ENCODE results near the gene ALDH1L1.
A peak's percentile ranks its signal among the peaks of the same experiment; 100 is the strongest.

Gene ALDH1L1

DNA sequence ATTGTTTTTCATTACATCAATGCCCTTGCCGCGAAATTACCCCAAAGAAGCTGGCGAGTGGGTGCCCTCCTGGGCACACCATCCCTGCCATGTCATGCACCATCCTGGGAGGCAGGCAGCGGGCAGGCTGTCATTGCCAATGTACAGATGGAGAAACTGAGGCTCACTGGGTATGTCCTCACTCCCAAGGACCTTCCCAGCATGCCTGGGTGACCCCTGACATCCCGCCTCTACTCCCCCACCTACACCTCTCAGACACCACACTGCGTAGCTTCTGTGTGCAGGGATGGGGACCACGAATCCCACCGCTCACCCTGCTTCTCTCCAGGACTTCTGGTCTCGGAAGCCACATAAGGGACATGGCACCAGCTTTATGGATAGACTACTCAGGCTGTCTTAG is 55.5 kb downstream of the ALDH1L1 start:
- H3K4me1 ChIP-seq, result no peaks in the 10 kb centered on the region
- no peaks in the 10 kb centered on the region for H3K27me3 ChIP-seq
- no peak for DNase-seq
- H3K9me3 ChIP-seq, result no peaks in the 10 kb centered on the region
- H3K36me3 ChIP-seq, result no peaks in the 10 kb centered on the region
- TF ChIP-seq, protein P1, sequence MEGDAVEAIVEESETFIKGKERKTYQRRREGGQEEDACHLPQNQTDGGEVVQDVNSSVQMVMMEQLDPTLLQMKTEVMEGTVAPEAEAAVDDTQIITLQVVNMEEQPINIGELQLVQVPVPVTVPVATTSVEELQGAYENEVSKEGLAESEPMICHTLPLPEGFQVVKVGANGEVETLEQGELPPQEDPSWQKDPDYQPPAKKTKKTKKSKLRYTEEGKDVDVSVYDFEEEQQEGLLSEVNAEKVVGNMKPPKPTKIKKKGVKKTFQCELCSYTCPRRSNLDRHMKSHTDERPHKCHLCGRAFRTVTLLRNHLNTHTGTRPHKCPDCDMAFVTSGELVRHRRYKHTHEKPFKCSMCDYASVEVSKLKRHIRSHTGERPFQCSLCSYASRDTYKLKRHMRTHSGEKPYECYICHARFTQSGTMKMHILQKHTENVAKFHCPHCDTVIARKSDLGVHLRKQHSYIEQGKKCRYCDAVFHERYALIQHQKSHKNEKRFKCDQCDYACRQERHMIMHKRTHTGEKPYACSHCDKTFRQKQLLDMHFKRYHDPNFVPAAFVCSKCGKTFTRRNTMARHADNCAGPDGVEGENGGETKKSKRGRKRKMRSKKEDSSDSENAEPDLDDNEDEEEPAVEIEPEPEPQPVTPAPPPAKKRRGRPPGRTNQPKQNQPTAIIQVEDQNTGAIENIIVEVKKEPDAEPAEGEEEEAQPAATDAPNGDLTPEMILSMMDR (IDR thresholded peaks at IDR 0.05; ENCODE audit: low read depth, low read length), result no peak
- no peak overlapping the region for H3K4me3 ChIP-seq (ENCODE audit: low read depth, low read length)

DNA sequence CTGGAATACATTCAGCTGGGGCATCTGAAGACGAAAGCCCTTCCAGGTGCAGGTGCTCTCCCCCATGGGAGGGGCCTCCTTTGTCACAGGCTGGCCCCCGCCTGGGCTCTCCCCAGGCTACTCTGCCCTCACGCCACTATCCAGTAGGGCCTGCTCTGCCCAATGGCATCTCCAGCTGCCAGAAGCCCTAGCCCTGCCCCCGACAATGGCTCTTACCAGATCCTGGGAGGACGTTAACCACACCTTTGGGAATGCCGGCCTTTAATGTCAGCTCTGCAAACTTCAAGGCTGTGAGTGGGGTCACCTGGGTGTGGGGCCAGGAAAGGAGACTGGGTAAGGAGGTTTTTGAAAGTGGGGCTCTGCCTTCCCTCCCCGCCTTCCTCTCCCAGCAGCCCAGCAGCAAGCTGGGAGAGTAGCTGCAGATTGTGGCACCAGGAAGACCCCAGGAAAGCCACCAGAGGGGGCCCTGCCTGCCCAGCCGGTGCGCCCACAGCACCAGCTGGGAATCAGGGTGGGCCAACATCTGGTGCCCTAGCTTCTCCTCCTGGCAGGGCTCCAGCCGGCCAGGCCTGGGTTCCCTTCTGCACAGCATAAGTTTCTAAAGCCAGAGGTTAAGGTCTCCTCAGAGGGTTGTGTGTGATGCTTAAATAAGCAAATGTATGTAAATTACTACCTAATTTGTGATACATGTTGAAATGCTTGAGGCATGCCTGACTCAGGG is 56.1 kb downstream of the ALDH1L1 start:
- Histone ChIP-seq H3K36me3 (no peaks in the 10 kb centered on the region), H3K9me3 (no peaks in the 10 kb centered on the region), H3K4me3 (ENCODE audit: low read depth, low read length) (no peak overlapping the region), H3K27me3 (no peaks in the 10 kb centered on the region), H3K4me1 (no peaks in the 10 kb centered on the region)
- TF ChIP-seq, protein P1 (IDR thresholded peaks at IDR 0.05; ENCODE audit: low read depth, low read length), result peak; percentile 15; the same call in 1 of the 2 replicates
- DNase-seq, result peak; percentile 38

DNA sequence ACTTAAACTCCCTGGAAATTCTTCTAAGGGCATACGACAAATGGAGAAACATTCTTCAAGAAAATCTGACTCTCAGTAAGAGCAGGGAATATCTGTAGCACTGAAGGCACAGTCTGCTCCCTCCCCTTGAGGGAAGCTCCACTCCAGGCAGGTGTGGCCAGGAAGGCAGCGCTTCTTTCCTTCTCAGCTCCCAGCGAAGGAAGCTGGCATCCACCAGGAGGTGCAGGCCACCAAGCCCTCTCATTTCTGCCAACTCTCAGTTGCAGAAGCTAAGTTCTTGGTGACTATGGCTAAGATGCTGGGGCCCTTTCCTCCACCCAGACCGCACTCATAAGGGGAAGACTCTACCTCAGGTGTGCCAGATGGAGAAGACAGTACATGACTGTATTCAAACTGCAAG is 58.8 kb downstream of the ALDH1L1 start:
- no peaks in the 10 kb centered on the region for H3K9me3 ChIP-seq
- no peak for DNase-seq
- H3K4me1 ChIP-seq, result no peaks in the 10 kb centered on the region
- TF ChIP-seq, protein P1 (IDR thresholded peaks at IDR 0.05; ENCODE audit: low read depth, low read length), result no peak
- no peak overlapping the region for H3K4me3 ChIP-seq (ENCODE audit: low read depth, low read length)
- no peaks in the 10 kb centered on the region for H3K36me3 ChIP-seq
- H3K27me3 ChIP-seq, result peaks cover 4% of the 10 kb centered on the region; the same call in 1 of the 2 replicates

DNA sequence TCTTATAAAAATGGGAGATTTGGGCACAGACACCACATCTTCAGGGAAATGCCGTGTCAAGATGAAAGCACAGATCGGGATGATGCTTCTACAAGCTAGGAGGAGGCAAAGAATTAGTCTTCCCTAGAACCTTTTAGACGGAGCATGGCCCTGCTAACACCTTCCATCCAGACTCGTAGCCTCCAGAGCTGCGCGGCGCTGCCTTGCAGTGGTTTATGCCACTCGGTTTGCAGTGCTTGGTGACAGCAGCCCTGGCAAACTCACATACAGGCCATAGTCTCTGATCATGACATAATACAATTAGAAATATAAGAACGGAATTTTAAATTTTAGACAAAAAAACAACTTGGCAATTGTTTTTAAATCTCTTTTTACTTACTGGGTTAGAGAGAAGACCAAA is 59.3 kb downstream of the ALDH1L1 start:
- H3K4me3 ChIP-seq (ENCODE audit: low read depth, low read length), result no peak overlapping the region
- TF ChIP-seq, protein P1 (IDR thresholded peaks at IDR 0.05; ENCODE audit: low read depth, low read length), result no peak
- no peak for DNase-seq

DNA sequence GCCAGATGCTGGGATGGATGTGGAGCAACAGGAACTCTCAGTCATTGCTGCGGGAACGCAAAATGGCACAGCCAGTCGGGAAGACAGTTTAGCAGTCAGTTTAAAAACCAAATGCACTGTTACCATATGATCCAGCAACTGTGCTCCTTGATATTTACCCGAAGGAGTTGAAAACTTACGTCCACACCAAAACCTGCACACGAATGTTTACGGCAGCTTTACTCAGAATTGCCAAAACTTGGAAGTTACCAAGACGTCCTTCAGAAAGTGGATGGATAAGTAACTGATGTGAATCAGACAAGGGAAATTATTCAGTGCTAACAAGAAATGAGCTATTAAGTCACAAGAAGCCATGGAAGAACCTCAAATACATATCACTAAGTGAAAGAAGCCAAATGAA is 60.4 kb downstream of the ALDH1L1 start:
- no peaks in the 10 kb centered on the region for H3K4me1 ChIP-seq
- no peaks in the 10 kb centered on the region for H3K9me3 ChIP-seq
- H3K4me3 ChIP-seq (ENCODE audit: low read depth, low read length), result no peak overlapping the region
- no peaks in the 10 kb centered on the region for H3K36me3 ChIP-seq
- peaks cover 4% of the 10 kb centered on the region; the same call in 1 of the 2 replicates for H3K27me3 ChIP-seq
- DNase-seq, result no peak
- TF ChIP-seq, protein P1 (IDR thresholded peaks at IDR 0.05; ENCODE audit: low read depth, low read length), result no peak

More for the DNA sequence above, 59.3 kb downstream of the ALDH1L1 start:
- no peaks in the 10 kb centered on the region for H3K4me1 ChIP-seq
- H3K27me3 ChIP-seq, result peaks cover 4% of the 10 kb centered on the region; the same call in 1 of the 2 replicates
- no peaks in the 10 kb centered on the region for H3K36me3 ChIP-seq
- no peaks in the 10 kb centered on the region for H3K9me3 ChIP-seq

DNA sequence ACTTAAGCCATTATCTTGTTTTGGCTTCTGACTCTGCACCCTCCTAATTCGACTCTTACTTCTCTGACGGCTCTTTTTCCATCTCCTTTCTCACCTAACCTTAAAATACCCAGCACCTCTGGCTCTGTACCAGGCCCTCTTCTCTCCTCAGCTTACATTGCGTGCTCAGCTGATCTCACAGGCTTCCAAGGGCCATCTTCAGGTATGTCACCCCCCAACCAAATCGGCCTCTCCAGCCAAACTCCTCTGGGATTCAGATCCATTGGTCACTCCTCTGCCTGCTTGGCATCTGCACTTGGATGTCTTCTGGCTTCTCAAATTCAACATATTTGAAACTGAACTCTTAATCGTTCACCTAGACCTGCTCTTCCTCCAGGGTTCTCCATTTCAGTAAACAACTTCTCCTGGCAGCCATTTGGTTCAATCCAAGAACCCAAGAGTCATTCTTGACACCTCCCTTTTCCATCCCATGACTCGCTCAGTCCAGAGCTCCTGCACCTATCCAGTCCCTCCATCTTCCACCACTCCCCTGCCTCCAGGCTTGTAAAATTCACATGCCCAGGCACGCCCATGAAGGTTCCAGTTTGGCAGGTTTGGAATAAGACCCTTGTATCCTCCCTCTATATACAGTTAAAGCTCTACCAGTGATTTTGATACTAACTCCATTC is 61.2 kb downstream of the ALDH1L1 start:
- TF ChIP-seq, protein P1 (IDR thresholded peaks at IDR 0.05; ENCODE audit: low read depth, low read length), result no peak

More for the DNA sequence above, 61.2 kb downstream of the ALDH1L1 start:
- no peak for DNase-seq
- no peaks in the 10 kb centered on the region for H3K36me3 ChIP-seq
- H3K4me1 ChIP-seq, result no peaks in the 10 kb centered on the region
- no peaks in the 10 kb centered on the region for H3K9me3 ChIP-seq
- H3K4me3 ChIP-seq (ENCODE audit: low read depth, low read length), result no peak overlapping the region
- H3K27me3 ChIP-seq, result peaks cover 4% of the 10 kb centered on the region; the same call in 1 of the 2 replicates

All from BE2C (cell line).